DOHH2 (cell line): ENCODE data around the gene PRKCE.

Experiments
- EZH2phosphoT487 ChIP-seq: fragments of 200-600 bp; sonication (generic); IDR thresholded peaks from 2 replicates; pipeline ENCODE4 v1.6.1; 2017; ENCODE audit warnings: borderline replicate concordance, mild to moderate bottlenecking, antibody characterized with exemption, low read length, moderate library complexity, mixed read lengths
- TF ChIP-seq, protein P1 (sequence below): fragments of 200-600 bp; sonication (generic); IDR thresholded peaks from one replicate; pipeline ENCODE4 v1.5.1; 2014; ENCODE audit warnings: antibody characterized with exemption, mild to moderate bottlenecking, low read depth, low read length; ENCODE audit not compliant: poor library complexity, severe bottlenecking

DNA sequence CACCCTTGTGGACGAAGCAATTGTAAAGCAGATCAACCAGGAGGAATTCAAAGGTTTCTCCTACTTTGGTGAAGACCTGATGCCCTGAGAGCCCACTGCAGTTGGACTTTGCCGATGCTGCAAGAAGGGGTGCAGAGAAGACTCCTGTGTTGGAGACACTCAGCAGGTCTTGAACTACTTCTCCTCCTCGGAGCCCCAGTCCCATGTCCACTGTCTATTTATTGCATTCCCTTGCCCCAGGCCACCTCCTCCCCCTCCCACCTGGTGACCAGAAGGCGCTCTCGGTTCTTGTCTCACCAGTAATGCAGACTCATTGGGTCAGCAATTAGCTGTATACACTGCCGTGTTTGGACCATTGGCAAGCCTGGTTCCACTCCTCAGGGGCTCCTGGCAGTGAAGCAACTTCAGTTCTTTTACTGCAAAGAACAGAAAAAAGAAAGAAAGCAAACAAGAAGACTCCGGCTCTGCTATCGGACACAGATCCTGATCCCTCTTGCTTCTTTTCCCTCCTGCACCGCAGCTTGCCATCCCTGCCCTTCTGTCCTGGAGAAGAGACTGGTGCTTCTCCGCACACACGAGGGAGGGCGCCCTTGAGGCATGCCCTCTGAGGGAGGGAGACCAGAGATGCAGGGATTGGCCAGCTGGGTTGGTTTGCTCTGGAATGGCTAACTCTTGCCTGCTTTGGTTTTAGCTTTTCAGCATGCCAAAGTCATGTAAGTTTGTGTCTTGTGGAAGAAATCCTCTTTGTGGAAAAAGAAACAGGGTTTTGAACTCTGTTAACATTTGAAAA lies 533.5 kb downstream of the PRKCE start:
- TF ChIP-seq, protein P1, sequence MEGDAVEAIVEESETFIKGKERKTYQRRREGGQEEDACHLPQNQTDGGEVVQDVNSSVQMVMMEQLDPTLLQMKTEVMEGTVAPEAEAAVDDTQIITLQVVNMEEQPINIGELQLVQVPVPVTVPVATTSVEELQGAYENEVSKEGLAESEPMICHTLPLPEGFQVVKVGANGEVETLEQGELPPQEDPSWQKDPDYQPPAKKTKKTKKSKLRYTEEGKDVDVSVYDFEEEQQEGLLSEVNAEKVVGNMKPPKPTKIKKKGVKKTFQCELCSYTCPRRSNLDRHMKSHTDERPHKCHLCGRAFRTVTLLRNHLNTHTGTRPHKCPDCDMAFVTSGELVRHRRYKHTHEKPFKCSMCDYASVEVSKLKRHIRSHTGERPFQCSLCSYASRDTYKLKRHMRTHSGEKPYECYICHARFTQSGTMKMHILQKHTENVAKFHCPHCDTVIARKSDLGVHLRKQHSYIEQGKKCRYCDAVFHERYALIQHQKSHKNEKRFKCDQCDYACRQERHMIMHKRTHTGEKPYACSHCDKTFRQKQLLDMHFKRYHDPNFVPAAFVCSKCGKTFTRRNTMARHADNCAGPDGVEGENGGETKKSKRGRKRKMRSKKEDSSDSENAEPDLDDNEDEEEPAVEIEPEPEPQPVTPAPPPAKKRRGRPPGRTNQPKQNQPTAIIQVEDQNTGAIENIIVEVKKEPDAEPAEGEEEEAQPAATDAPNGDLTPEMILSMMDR, result no peak
- no peak for TF ChIP-seq EZH2phosphoT487
